ENCODE measurements around the gene CFAP251.

GRCh38 chr12:121871467-121871866 lies 46.9 kb upstream of the CFAP251 start:
- TF ChIP-seq YY1 (IDR thresholded peaks at IDR 0.05; ENCODE audit: insufficient read depth, insufficient read length) (no peak), SUZ12 (IDR thresholded peaks at IDR 0.05; ENCODE audit: extremely low read depth, insufficient read depth, insufficient read length) (no peak), ZNF274 (IDR thresholded peaks at IDR 0.05; ENCODE audit: low read depth, low read length) (no peak)
